GM21360 (cell line): ENCODE results near the gene TRIM27.
"Not testable (repeated sequence)": the region's sequence is repeated elsewhere in the genome, so short reads cannot be mapped to it uniquely, and the experiment has no call there.

Experiments used
- ATAC-seq: cut with Tn5 transposase; IDR thresholded peaks from one replicate; pipeline ENCODE4 v1.9.1; 2021; ENCODE audit warnings: mild to moderate bottlenecking, moderate library complexity; ENCODE audit not compliant: unreplicated experiment

Gene TRIM27

DNA sequence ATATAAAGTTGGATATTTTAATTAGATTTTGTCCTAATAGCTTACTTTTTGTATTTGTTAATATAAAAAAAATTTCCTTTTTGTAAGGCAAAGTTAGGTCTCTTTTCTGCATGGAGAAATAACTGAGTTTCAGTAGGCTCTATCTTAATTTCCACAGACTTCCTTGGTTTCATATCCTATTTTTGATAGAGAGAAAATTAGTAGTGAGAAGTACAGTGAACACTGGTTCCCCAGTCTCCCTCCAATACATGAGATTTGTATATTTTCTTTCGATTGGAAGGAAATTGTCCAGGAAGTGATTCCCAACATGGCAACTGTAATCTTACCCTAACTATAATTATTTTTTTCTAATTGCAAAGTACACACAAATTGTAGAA, 26.4 kb downstream of the TRIM27 start:
- no peak for ATAC-seq

DNA sequence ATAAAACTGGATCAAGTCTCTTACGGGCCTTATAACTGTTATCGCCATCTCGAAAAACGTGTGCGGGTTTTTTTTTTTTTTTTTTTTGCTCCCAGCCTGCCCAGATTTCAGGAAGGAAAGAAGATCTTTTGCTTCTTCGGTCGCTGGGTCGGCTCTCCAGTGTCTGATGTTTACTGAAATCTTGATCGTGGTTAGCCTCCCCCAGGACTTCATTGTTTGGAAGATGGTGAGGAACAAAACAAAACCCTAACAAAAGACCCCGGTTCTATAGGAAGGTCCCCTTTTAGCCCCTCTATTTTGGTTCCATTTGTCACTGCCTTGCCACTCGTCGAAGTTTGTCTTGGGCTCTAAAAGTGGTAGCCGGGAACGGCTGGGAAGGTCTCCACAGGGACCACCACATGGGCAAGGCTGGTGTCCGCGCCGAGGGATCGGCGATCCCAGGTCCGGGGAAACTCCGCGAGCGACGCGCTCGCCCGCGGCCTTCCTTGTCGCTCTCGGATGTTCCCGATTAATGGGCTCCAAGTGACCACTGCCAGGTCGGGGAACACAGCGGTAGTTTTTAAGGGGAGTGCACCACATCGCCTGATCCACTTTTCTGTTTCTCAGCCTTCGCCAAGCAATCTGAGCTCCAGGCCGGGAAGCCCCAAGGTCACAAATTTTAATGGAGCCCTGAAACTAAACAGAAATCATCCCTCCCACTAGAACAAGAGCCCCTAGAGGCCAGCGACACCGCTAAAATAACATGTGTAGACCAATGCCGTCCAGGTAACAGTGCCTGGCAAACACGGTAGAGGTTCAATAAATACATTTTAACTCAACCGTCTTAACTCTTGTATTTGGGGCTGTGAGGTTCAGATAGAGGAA, 27.0 kb downstream of the TRIM27 start:
- ATAC-seq, result peak; percentile 14

DNA sequence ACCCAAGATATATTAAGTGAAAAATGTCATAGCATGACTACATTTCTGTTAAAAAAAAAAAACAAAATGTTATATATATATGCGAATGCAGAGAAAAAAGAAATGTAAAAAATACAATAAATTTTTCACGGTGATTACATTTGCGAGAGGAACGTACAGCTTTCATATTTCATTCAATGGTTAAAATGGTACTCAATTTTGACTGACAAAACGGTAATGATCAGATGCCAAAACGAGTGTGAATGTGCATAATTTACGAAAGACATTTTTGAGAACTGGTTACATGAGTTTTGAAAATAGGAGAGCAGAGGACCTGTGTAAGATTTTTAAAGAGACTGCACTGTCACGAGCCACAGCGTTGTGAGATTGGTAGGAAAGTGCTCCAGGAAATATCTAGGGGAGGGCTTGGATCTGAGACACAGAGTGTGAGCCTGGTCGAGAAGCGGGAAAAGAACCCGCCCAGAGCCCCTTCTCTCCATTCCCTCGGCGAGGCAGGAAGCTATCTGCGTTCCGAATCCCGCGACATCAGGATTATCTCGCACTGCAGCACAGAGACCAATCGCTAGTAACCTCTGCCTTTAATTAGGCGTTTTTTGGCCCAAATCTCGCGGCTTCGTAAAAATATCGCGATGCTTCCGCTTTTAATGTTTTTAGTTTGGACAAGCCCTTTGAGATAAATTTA, 28.5 kb downstream of the TRIM27 start:
- peak; percentile 62 for ATAC-seq

DNA sequence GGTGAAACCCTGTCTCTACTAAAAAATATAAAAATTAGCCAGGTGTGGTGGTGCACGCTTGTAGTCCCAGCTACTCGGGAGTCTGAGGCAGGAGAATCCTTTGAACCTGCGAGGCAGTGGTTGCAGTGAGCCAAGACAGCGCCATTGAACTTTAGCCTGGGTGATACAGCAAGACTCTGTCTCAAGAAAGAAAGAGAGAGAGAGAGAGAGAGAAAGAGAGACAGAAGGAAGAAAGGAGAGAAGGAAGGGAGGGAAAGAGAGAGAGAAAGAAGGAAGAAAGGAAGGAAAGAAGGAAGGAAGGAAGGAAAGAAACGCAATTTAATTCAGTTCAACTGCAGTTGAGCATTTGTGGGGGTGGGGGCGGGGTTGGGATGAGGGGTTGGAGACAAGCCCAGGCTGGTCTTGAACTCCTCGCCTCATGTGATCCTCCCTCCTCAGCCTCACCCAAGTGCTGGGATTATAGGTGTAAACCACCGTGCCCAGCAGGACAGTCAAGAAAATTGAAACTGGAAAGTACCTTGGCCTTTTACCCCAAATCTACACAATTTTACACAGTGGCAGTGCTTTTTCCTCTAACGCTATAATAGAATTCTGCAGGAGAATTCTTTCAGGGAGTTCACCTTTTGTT, 30.5 kb downstream of the TRIM27 start:
- no peak for ATAC-seq

DNA sequence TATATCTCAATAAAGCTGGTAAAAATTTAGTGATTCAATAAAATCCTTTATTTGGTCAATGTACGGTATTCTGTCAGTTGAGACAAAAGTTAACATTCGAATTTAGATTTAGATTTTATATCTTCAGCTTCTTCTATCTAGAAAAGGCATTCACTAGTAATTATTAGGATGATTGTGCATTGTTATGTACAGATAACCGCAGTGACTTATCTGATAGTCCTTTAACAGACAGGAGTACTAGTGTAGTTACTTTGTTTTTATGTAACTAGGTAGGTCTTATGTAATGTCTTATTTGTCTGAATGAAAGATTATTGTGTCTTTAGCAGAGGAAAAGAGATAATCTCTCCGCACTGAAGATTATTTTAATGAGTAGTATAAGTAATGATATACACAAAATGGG, 31.3 kb downstream of the TRIM27 start:
- ATAC-seq, result no peak

DNA sequence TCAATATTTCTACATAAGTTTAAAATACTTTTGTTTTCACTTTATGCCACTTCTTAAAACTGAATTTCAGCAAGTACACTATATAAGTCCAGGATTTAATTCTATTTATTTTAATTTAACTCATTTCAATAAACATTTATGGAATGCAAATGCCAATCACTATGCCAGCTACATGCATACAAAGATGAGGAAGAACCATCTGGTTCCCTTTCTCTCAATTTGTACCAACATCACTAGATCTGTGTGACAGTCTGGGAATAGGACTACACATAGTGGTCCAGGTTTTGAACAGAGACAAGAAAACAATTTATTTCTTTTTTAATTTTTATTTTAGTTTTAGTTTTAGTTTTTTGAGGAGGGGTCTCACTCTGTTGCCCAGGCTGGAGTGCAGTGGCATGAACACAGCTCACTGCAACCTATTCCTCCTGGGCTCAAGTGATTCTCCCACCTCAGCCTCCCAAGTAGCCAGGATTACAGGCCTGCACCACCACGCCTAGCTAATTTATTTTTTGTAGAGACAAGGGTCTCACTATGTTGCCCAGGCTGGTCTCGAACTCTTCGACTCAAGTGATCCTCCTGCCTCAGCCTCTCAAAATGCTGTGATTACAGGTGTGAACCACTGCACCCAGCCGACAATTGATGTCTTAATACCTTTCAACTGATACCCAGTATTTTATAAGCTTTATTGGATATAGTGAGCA, 35.8 kb downstream of the TRIM27 start:
- no peak for ATAC-seq

DNA sequence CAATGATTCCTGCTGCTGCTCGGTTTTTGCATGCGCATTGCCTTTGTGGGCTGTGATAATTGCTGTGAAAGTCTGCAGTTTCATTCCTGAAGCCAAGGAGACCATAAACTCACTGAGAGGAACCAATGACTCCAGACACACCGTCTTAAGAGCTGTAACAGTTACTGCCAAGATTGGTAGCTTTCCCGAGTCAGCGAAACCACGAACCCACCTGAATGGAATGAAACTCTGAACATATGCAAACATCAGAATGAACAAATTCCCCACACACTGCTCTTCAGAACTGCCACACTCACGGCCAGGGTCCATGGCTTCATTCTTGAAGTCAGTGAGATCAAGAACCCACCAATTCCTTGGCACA, 37.7 kb downstream of the TRIM27 start:
- no peak for ATAC-seq

DNA sequence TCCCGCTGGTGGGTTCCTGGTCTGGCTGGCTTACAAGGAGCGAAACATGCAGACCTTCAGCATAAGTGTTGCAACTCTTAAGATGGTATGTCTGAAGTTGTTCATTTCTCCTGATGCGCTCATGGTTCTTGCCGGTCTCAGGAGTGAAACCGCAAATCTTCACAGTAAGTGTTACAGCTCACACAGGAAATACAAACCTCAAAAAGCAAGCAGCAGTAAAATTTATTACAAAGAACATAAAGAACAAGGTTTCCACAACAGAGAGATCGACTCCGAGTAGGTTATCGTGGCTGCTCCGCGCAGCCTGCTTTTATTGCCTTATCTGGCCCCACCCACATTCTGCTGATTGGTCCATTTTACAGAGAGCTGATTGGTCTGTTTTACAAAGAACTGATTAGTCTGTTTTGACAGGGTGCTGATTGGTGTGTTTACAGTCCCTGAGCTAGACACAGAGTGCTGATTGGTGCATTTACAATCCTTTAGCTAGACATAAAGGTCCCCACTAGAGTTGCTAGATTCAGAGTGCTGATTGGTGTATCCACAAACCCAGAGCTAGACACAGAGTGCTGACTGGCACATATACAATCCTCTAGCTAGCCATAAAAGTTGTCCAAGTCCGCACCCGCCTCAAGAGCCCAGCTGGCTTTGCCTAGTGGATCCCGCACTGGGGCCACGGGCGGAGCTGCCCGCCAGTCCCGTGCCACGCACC, 39.2 kb downstream of the TRIM27 start:
- ATAC-seq, result no peak

DNA sequence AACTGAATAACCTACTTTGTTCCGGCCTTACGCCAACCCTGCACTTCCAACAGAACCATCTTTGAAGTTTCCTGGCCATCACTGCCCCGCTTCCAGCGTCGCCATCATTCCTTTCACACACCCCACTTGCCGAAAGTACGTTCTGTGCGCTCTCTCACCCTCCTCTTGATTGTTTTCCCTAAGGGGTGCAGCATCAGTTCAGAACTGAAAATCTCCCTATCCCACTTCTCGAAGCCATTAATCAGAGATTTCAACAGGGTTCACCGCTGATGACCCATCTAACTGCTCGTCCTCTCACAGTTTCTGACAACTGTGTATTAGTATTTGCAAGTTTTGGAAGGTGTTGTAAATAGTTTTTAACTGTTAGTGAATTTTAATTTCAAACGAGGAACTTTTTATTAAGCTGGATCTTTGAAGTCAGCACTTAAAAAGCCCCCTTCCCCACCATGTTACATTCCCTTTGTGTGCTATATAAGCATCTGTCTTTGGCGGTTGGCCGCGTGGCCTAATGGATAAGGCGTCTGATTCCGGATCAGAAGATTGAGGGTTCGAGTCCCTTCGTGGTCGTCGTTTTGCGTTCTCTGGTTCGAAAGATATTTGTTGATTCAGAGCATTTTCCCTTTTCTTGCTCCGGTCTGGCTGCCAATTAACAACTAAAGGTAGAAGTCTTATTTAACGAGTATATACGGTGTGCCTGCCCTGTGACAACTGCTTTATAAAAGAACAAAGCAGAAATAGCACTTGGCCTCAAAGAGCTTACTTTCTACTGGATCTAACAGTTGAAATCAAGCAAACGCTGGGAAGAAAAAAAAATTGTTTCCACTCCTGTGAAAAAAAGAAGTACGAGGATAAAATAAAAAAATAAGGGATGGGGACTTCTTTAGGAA, 42.6 kb downstream of the TRIM27 start:
- ATAC-seq, result no peak

DNA sequence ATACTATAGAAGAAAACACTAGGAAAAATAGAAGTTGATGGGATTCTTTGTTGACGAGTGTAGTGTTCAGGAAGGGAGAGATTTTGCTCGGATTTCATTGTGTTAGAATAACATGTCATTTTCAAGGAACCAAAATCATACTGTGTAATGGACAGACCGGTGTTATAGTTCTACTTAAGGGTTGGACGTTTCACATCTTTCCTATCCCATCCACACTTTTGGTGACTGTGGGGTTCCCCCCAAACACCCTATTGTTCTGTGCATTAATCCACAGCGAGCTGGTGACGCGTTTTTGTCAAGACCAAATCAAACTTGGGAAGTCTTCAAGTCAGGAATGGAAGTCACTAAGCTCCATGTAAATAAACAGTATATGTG, 43.3 kb downstream of the TRIM27 start:
- ATAC-seq, result no peak

DNA sequence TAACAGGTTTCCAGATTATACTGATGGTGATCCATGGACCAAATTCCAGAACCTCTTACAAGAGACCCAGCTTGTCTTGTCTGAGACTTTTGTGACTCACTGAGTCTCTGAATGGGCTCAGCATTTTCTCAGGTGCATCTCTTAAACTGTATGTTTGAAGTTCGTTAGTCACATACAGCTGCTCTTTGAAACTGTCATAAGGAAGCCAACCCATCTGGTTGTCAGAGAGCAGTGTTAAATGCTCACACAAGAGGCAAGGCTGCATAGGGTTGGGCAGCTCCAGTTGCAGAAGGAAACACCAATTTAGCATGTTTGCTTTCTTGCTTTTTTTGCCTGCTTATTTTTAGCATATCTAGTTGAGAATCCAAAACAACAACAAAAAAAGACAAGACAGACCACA, 47.1 kb downstream of the TRIM27 start:
- no peak for ATAC-seq

DNA sequence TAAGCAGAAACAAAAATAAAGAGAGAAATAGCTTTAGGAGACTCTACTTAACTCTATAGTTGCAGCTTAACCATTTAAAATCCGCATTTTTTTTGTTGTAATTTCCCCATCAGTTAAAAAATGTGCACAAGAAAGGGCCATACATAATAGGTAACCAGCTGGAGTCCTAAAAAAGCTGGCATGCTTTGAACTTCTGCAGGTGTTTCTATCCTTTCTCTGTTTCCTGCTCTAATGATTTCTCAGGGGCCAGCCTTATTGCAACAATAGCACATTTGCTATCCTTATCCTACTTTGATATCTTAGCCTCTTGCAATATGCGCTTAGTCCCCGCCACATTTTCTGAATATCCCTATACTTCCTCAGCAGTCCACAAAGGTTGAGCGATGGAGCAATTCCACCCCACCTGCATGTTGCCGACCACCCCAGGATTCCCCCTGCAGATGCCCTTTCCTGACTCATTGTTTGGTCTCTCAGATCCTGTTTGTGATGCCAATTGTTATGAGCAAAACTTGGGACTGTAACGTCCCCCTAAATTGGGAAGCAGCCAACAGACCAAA, 48.5 kb downstream of the TRIM27 start:
- no peak for ATAC-seq

DNA sequence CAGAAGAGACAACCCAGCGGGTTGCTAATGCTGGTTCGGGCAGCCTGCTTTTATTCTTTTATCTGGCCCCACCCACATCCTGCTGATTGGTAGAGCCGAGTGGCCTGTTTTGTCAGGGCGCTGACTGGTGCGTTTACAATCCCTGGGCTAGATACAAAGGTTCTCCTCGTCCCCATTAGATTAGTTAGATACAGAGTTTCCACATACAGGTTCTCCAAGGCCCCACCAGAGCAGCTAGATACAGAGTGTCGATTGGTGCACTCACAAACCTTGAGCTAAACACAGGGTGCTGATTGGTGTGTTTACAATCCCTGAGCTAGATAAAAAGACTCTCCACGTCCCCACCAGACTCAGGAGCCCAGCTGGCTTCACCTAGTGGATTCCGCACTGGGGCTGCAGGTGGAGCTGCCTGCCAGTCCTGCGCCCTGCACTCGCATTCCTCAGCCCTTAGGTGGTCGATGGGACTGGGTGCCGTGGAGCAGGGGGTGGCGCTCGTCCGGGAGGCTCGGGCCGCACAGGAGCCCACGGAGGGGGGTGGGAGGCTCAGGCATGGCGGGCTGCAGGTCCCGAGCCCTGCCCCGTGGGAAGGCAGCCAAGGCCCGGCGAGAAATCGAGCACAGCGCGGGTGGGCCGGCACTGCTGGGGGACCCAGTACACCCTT, 51.5 kb downstream of the TRIM27 start:
- not testable (repeated sequence) for ATAC-seq

DNA sequence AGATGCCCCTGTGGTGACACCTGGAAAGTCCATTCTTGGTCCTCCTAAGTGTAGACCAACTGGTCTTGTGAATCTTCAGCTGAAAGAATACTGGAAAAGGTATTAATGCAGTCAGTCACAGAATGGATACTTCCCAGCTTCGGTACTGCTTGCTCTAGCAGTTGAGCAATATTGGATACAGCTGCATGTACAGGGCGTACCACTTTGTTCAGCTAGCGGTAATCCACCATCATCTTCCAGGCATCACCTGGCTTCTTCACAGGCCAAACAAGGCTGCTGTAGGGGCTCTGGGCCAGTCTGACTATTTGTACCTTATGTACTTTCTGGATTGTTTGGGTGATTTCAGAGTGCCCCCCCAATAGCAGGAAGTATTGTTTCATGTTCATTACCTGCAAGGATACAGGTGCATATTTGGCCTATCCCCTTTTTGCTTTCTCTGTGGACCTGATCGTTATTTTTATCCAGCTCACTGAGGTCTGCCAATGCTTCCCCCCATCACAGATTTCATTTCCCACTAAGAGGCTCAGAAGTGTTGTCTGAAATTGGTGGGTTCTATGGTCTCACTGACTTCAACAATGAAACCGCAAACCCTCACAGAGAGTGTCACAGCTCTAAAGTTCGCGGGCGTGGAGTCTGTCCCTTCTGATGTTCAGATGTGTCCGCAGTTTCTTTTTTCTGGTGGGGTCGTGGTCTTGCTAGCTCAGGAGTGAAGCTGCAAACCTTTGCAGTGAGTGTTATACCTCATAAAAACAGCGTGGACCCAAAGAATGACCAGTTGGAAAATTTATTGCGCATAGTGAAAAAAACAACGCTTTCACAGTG, 52.2 kb downstream of the TRIM27 start:
- ATAC-seq, result no peak

DNA sequence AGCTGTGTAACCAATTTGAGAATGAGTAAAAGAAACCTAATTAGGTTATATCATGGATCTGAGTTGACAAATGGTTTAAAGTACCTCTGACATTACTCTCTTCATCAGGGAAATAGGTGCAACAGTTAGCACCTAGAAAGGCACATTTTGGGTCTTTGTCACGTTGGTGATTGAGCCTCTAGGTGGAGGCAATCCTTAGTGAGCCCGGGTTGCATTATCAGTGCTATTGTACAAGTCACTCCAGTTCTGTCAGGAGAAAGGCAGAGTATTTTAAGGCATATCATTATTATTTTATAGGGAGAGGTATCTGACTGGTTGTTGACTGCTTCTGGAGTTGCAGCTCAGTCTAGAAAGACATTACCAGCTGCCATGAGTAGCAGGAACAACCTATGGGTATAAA, 54.9 kb downstream of the TRIM27 start:
- ATAC-seq, result no peak

DNA sequence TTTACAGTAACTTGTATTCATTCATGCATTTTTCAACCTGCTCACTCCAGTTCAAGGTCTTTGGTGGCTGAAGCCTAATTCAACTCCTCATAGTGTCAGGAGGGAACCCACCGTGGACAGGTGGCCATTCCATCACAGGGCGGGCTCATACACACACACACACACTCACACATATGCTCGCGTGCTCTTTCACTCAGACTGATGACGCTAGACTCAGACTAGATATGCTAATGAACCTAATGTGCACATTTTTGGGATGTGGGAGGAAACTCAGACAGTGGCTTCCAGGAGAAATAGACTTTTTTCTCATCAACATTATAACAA, 56.7 kb downstream of the TRIM27 start:
- ATAC-seq, result no peak

DNA sequence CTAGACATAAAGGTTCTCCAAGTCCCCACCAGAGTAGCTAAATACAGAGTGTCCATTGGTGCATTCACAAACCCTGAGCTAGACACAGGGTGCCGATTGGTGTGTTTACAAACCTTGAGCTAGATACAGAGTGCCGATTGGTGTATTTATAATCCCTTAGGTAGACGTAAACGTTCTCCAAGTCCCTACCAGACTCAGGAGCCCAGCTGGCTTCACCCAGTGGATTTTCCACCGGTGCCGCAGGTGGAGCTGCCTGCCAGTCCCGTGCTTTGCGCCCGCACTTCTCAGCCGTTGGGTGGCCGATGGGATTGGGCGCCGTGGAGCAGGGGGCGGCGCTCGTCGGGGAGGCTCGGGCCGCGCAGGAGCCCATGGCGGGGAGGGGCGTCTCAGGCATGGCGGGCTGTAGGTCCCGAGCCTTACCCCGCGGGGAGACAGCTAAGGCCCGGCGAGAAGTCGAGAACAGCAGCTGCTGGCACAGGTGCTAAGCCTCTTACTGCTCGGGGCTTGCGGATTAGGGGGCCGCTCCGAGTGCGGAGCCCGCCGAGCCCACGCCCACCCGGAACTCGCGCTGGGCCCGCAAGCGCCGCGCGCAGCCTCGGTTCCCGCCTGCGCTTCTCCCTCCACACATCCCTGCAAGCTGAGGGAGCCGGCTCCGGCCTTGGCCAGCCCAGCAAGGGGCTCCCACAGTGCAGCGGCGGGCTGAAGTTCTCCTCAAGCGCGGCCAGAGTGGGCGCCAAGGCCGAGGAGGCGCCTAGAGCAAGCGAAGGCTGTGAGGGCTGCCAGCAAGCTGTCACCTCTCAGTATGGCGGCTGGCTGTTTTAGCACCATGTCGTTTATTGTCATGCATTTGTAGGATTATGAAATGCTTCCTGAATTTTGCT, 57.3 kb downstream of the TRIM27 start:
- not testable (repeated sequence) for ATAC-seq
